ENCODE data around the gene LIN37. TPM values are rescaled to one million over a fixed set of nuclear protein-coding genes. Genes with fewer than 3 reads are reported as not detected.

The LIN37 gene
- total and polyA plus RNA-seq, 2 experiments from 2014 or later: 4.3 to 6.8 TPM

DNA sequence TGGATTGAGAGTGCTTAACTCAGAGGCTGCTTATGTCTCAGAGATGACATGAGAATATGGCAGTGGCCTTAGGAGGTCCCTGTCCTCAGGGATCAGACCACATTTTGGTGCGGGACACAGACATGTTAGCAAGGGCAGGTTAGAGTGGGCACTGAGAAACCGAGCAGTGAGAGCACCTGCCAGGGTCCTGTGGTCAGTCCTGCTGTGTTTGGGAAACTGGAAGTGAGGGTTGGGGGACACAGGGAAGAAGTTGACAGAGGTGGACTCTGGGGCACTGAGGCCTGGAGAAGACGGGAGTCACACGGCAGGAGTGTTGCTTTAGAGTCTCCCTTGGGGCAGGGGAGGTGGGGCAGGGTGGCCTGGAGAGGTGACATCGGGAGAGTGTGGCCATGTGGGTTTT is 13.5 kb upstream of the LIN37 start (continued):
- TF ChIP-seq, protein P1, sequence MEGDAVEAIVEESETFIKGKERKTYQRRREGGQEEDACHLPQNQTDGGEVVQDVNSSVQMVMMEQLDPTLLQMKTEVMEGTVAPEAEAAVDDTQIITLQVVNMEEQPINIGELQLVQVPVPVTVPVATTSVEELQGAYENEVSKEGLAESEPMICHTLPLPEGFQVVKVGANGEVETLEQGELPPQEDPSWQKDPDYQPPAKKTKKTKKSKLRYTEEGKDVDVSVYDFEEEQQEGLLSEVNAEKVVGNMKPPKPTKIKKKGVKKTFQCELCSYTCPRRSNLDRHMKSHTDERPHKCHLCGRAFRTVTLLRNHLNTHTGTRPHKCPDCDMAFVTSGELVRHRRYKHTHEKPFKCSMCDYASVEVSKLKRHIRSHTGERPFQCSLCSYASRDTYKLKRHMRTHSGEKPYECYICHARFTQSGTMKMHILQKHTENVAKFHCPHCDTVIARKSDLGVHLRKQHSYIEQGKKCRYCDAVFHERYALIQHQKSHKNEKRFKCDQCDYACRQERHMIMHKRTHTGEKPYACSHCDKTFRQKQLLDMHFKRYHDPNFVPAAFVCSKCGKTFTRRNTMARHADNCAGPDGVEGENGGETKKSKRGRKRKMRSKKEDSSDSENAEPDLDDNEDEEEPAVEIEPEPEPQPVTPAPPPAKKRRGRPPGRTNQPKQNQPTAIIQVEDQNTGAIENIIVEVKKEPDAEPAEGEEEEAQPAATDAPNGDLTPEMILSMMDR (conservative IDR thresholded peaks at IDR 0.05; ENCODE audit: low read depth in 2 of 2): no peak
- TF ChIP-seq, protein P2, sequence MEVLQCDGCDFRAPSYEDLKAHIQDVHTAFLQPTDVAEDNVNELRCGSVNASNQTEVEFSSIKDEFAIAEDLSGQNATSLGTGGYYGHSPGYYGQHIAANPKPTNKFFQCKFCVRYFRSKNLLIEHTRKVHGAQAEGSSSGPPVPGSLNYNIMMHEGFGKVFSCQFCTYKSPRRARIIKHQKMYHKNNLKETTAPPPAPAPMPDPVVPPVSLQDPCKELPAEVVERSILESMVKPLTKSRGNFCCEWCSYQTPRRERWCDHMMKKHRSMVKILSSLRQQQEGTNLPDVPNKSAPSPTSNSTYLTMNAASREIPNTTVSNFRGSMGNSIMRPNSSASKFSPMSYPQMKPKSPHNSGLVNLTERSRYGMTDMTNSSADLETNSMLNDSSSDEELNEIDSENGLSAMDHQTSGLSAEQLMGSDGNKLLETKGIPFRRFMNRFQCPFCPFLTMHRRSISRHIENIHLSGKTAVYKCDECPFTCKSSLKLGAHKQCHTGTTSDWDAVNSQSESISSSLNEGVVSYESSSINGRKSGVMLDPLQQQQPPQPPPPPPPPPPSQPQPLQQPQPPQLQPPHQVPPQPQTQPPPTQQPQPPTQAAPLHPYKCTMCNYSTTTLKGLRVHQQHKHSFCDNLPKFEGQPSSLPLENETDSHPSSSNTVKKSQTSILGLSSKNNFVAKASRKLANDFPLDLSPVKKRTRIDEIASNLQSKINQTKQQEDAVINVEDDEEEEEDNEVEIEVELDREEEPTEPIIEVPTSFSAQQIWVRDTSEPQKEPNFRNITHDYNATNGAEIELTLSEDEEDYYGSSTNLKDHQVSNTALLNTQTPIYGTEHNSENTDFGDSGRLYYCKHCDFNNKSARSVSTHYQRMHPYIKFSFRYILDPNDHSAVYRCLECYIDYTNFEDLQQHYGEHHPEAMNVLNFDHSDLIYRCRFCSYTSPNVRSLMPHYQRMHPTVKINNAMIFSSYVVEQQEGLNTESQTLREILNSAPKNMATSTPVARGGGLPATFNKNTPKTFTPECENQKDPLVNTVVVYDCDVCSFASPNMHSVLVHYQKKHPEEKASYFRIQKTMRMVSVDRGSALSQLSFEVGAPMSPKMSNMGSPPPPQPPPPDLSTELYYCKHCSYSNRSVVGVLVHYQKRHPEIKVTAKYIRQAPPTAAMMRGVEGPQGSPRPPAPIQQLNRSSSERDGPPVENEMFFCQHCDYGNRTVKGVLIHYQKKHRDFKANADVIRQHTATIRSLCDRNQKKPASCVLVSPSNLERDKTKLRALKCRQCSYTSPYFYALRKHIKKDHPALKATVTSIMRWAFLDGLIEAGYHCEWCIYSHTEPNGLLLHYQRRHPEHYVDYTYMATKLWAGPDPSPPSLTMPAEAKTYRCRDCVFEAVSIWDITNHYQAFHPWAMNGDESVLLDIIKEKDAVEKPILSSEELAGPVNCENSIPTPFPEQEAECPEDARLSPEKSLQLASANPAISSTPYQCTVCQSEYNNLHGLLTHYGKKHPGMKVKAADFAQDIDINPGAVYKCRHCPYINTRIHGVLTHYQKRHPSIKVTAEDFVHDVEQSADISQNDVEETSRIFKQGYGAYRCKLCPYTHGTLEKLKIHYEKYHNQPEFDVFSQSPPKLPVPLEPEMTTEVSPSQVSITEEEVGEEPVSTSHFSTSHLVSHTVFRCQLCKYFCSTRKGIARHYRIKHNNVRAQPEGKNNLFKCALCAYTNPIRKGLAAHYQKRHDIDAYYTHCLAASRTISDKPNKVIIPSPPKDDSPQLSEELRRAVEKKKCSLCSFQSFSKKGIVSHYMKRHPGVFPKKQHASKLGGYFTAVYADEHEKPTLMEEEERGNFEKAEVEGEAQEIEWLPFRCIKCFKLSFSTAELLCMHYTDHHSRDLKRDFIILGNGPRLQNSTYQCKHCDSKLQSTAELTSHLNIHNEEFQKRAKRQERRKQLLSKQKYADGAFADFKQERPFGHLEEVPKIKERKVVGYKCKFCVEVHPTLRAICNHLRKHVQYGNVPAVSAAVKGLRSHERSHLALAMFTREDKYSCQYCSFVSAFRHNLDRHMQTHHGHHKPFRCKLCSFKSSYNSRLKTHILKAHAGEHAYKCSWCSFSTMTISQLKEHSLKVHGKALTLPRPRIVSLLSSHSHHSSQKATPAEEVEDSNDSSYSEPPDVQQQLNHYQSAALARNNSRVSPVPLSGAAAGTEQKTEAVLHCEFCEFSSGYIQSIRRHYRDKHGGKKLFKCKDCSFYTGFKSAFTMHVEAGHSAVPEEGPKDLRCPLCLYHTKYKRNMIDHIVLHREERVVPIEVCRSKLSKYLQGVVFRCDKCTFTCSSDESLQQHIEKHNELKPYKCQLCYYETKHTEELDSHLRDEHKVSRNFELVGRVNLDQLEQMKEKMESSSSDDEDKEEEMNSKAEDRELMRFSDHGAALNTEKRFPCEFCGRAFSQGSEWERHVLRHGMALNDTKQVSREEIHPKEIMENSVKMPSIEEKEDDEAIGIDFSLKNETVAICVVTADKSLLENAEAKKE (CRISPR knock-in tag; IDR thresholded peaks at IDR 0.05): no peak

DNA sequence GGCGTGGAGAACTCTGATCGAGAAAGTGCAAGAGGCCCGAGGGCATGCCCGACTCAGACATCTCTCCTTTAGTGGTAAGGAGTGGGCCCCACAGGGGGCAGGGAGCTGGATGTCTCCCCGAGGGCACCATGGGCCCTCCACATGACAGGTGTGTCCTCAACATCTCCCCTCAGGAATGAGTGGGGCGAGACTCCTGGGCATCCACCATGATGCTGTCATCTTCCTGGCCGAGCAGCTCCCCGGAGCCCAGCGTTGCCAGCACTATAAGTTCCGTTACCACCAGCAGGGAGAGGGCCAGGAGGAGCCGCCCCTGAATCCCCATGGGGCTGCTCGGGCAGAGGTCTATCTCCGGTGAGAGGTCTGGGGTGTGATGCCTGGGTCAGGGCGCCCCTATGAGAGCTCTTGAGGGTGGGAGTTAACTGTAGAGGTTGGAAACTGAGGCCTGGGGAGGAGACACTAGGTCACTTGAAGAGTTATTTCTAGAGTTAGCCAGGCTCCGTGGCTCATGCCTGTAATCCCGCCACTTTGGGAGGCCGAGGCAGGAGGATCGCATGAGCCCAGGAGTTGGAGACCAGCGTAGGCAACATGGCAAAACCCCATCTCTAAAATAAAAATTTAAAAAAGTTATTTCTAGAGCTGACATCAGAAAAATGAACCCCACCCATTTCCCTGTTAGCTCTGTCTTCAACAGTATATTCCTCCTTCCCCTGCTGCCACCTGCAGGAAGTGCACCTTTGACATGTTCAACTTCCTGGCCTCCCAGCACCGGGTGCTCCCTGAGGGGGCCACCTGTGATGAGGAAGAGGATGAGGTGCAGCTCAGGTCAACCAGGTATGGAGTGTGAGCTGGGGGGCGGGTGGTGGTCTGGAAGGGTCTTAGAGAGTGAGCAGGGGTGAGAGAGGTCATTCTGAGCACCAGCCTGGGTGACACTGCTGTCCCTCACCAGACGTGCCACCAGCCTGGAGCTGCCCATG is 11.2 kb upstream of the LIN37 start:
- H3F3A ChIP-seq (replicated peaks; ENCODE audit: low read depth): peaks cover 8% of the 10 kb centered on the region
- Mint-ChIP-seq H3K4me3 (no peak overlapping the region), H3K4me1 (peaks cover 1% of the 10 kb centered on the region), H3K27me3 (ENCODE audit: insufficient read depth, low read depth, poor library complexity) (peaks cover 5% of the 10 kb centered on the region), H3K27ac (no peak overlapping the region), H3K36me3 (ENCODE audit: low read depth) (peaks cover 49% of the 10 kb centered on the region), H3K9me3 (no peaks in the 10 kb centered on the region; the same call in 2 of the 3 replicates)
- H2AFZ ChIP-seq: no peak overlapping the region
- no peaks in the 10 kb centered on the region for H3K79me2 ChIP-seq (replicated peaks; ENCODE audit: insufficient read depth)
- H3K4me2 ChIP-seq: no peak overlapping the region
- DNase-seq (ENCODE audit: low spot score) (no peak), ATAC-seq (no peak)
- no peaks in the 10 kb centered on the region; the same call in 1 of the 2 replicates for H4K20me1 ChIP-seq (replicated peaks; ENCODE audit: insufficient read depth)
- no peak overlapping the region for H3K4me3 ChIP-seq
- H3K27ac ChIP-seq (ENCODE audit: low read depth): no peak overlapping the region
- peaks cover 4% of the 10 kb centered on the region; the same call in 1 of the 2 replicates for H3K36me3 ChIP-seq (ENCODE audit: insufficient read depth)
- TF ChIP-seq, protein P3, sequence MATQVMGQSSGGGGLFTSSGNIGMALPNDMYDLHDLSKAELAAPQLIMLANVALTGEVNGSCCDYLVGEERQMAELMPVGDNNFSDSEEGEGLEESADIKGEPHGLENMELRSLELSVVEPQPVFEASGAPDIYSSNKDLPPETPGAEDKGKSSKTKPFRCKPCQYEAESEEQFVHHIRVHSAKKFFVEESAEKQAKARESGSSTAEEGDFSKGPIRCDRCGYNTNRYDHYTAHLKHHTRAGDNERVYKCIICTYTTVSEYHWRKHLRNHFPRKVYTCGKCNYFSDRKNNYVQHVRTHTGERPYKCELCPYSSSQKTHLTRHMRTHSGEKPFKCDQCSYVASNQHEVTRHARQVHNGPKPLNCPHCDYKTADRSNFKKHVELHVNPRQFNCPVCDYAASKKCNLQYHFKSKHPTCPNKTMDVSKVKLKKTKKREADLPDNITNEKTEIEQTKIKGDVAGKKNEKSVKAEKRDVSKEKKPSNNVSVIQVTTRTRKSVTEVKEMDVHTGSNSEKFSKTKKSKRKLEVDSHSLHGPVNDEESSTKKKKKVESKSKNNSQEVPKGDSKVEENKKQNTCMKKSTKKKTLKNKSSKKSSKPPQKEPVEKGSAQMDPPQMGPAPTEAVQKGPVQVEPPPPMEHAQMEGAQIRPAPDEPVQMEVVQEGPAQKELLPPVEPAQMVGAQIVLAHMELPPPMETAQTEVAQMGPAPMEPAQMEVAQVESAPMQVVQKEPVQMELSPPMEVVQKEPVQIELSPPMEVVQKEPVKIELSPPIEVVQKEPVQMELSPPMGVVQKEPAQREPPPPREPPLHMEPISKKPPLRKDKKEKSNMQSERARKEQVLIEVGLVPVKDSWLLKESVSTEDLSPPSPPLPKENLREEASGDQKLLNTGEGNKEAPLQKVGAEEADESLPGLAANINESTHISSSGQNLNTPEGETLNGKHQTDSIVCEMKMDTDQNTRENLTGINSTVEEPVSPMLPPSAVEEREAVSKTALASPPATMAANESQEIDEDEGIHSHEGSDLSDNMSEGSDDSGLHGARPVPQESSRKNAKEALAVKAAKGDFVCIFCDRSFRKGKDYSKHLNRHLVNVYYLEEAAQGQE (IDR thresholded peaks at IDR 0.05; ENCODE audit: unreplicated experiment): no peak
- TF ChIP-seq, protein P1 (conservative IDR thresholded peaks at IDR 0.05; ENCODE audit: low read depth in 2 of 2): peak; percentile 7 to 17; a peak in 1 of 4 replicates
- TF ChIP-seq, protein P4, sequence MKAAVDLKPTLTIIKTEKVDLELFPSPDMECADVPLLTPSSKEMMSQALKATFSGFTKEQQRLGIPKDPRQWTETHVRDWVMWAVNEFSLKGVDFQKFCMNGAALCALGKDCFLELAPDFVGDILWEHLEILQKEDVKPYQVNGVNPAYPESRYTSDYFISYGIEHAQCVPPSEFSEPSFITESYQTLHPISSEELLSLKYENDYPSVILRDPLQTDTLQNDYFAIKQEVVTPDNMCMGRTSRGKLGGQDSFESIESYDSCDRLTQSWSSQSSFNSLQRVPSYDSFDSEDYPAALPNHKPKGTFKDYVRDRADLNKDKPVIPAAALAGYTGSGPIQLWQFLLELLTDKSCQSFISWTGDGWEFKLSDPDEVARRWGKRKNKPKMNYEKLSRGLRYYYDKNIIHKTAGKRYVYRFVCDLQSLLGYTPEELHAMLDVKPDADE (IDR thresholded peaks at IDR 0.05): no peak
- H3K9me2 ChIP-seq (ENCODE audit: insufficient read depth): no peaks in the 10 kb centered on the region
- no peaks in the 10 kb centered on the region for H3K27me3 ChIP-seq (ENCODE audit: insufficient read depth)
- peaks cover 4% of the 10 kb centered on the region; the same call in 1 of the 2 replicates for H3K4me1 ChIP-seq (ENCODE audit: insufficient read depth)

Data from GM23338 (cell line).